HepG2 (cell line): ENCODE measurements around the gene PRDM7. TPM values are rescaled to one million over a fixed set of nuclear protein-coding genes. Genes with fewer than 3 reads are reported as not detected.
A peak's percentile ranks its signal among the peaks of the same experiment; 100 is the strongest.

Source experiments
- FOXK1 ChIP-seq: sonication (generic); formaldehyde crosslinking; IDR thresholded peaks from 2 replicates; pipeline ENCODE4 v1.4.0; 2020; ENCODE audit warnings: low read depth, missing genetic modification reagents, borderline replicate concordance
- GFI1 ChIP-seq: sonication (generic); formaldehyde crosslinking; IDR thresholded peaks from 2 replicates; pipeline ENCODE4 v1.5.0; 2020; ENCODE audit warnings: missing genetic modification reagents, mild to moderate bottlenecking, borderline replicate concordance
- HNF1B ChIP-seq: sonication (generic); formaldehyde crosslinking; IDR thresholded peaks from 2 replicates; pipeline ENCODE4 v1.5.1; 2020; ENCODE audit warnings: mild to moderate bottlenecking, moderate library complexity, missing genetic modification reagents
- HOXA7 ChIP-seq: sonication (generic); formaldehyde crosslinking; IDR thresholded peaks from 2 replicates; pipeline ENCODE4 v1.8.1; 2022; ENCODE audit warnings: mild to moderate bottlenecking, missing genetic modification reagents, moderate library complexity
- KDM6A ChIP-seq: IDR thresholded peaks from 2 replicates; pipeline ENCODE4 v1.6.1; 2016; ENCODE audit warnings: low read depth
- MAF1 ChIP-seq: sonication (generic); formaldehyde crosslinking; IDR thresholded peaks from 2 replicates; pipeline ENCODE4 v1.5.0; 2020; ENCODE audit warnings: missing genetic modification reagents, borderline replicate concordance
- MED1 ChIP-seq: sonication (generic); formaldehyde crosslinking; IDR thresholded peaks from 2 replicates; pipeline ENCODE4 v1.4.0; 2020; ENCODE audit warnings: missing genetic modification reagents
- MIER3 ChIP-seq: IDR thresholded peaks from 2 replicates; pipeline ENCODE4 v1.6.1; 2016; ENCODE audit warnings: missing compliant biosample characterization, borderline replicate concordance
- SALL2 ChIP-seq: sonication (generic); formaldehyde crosslinking; IDR thresholded peaks from 2 replicates; pipeline ENCODE4 v1.8.1; 2023; ENCODE audit warnings: mild to moderate bottlenecking, missing genetic modification reagents, inconsistent platforms
- TCF7L2 ChIP-seq: IDR thresholded peaks from 2 replicates; pipeline ENCODE4 v1.6.1; 2011; ENCODE audit warnings: mild to moderate bottlenecking, low read depth, low read length, moderate library complexity
- ZBTB44 ChIP-seq: sonication (generic); formaldehyde crosslinking; IDR thresholded peaks from 2 replicates; pipeline ENCODE4 v1.4.0; 2020; ENCODE audit warnings: missing genetic modification reagents
- ZC3H4 ChIP-seq: sonication (generic); formaldehyde crosslinking; IDR thresholded peaks from 2 replicates; pipeline ENCODE4 v1.4.0; 2020; ENCODE audit warnings: missing genetic modification reagents, borderline replicate concordance
- ZNF207 ChIP-seq: fragments of 450-650 bp; IDR thresholded peaks from 2 replicates; pipeline ENCODE4 v1.6.1; 2016; ENCODE audit warnings: antibody characterized with exemption, borderline replicate concordance
- ZNF280D ChIP-seq: sonication (generic); formaldehyde crosslinking; IDR thresholded peaks from 2 replicates; pipeline ENCODE4 v1.5.1; 2020; ENCODE audit warnings: mild to moderate bottlenecking, missing genetic modification reagents
- ZNF546 ChIP-seq: sonication (generic); formaldehyde crosslinking; conservative IDR thresholded peaks from 2 replicates; pipeline ENCODE4 v1.8.1; 2023; ENCODE audit warnings: mild to moderate bottlenecking, missing genetic modification reagents
- ZNF660 ChIP-seq: sonication (generic); formaldehyde crosslinking; IDR thresholded peaks from 2 replicates; pipeline ENCODE4 v1.5.1; 2020; ENCODE audit warnings: mild to moderate bottlenecking, low read depth, missing genetic modification reagents, borderline replicate concordance
- ZNF704 ChIP-seq: sonication (generic); formaldehyde crosslinking; IDR thresholded peaks from 2 replicates; pipeline ENCODE4 v1.8.1; 2023; ENCODE audit warnings: mild to moderate bottlenecking, inconsistent platforms, moderate library complexity, missing genetic modification reagents, borderline replicate concordance
- ZNF816 ChIP-seq: sonication (generic); formaldehyde crosslinking; IDR thresholded peaks from 2 replicates; pipeline ENCODE4 v1.8.0; 2022; ENCODE audit warnings: missing genetic modification reagents, mild to moderate bottlenecking, borderline replicate concordance
- ZSCAN31 ChIP-seq: sonication (generic); formaldehyde crosslinking; IDR thresholded peaks from 2 replicates; pipeline ENCODE4 v1.5.0; 2020; ENCODE audit warnings: low read depth, mild to moderate bottlenecking, missing genetic modification reagents
- polyA plus RNA-seq, 8 experiments: library from polyadenylated mRNA; depleted of rRNA in 3 of 8; stranded (reverse) in 7 of 8; unstranded in 1 of 8; fragments of >200 nt; fragmentation: Illumina TruSeq in 4 of 8; extraction: Trizol in 4 of 8; gene quantifications; 2 replicates each; pipeline versions ENCODE4 v1.2.1 to v1.2.3, GENCODE V29; 2011 to 2016; ENCODE audit warnings: low read depth in 4 of 8, missing spikeins in 1 of 8, mixed read lengths in 1 of 8; ENCODE audit not compliant: insufficient read depth in 1 of 8
- total RNA-seq, 5 experiments: library from RNA; depleted of rRNA; stranded (reverse); fragments of >200 nt; fragmentation: Illumina TruSeq; extraction: Trizol; gene quantifications; 2 replicates each; pipeline ENCODE4 v1.2.3, GENCODE V29; 2016; ENCODE audit warnings: low read depth in 1 of 5

The PRDM7 gene
- total and polyA plus RNA-seq, 2 of the 13 experiments (the other 11 are each of a cell fraction or from before 2014, with no cell fraction given), result not detected

DNA sequence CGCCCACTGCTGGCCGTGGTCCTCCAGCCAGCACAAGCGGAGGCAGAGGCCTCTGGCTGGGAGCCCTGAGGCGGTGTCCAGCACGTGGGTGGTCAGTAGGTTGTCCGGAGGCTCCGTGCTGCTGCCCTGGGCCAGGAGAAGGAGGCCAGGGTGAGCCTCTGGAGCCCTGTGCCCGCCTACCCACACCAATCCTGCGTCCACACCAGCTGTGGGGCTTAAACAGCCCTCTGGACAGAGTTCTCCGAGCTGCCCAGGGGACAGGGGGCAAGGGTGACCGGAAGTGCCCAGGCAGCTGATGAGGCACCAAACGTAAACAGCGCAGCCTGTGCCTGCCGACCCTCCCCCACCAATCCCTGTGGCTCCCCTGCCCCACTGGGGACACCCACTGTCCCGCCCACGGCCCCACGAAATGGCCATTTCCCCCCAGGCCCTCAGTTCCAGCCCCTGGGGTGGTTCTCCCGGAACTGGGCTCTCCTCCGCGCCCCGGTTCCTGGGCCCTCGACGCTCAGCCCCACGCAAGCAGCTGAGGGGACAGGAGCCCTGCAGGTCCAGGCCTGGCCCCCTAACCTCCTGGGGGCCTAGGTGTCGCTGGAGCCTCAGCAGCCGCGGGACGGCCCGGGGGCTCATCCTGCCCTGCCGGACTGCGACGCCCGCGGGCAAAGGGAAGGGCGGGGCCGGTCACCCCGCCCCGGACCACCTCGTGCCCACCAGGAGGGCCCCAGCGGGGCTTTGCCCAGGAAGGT is 30.0 kb downstream of the PRDM7 start (continued):
- TF ChIP-seq HNF1B (CRISPR knock-in tag) (peak; percentile 69; the same call in 1 of the 2 replicates), MIER3 (peak; percentile 49; the same call in 1 of the 2 replicates), ZBTB44 (CRISPR knock-in tag) (no peak), ZNF207 (no peak), MED1 (peak; percentile 27; the same call in 1 of the 2 replicates), ZNF816 (no peak; the same call in 1 of the 2 replicates), TCF7L2 (no peak), FOXK1 (peak; percentile 67; the same call in 1 of the 2 replicates), ZNF660 (no peak), ZNF546 (CRISPR knock-in tag) (peak; percentile 74), ZNF704 (CRISPR knock-in tag) (0 out of 2 replicates have a peak, but pooled peaks have one; percentile 65), MAF1 (CRISPR knock-in tag) (no peak), ZNF280D (CRISPR knock-in tag) (0 out of 2 replicates have a peak, but pooled peaks have one; percentile 37), HOXA7 (no peak), ZSCAN31 (peak; percentile 91), ZC3H4 (no peak), GFI1 (CRISPR knock-in tag) (peak; percentile 27; the same call in 1 of the 2 replicates), KDM6A (CRISPR knock-in tag) (no peak), SALL2 (CRISPR knock-in tag) (no peak; the same call in 1 of the 2 replicates)
